MCF 10A (cell line): ENCODE measurements around the gene ZNF593. TPM values are rescaled to one million over a fixed set of nuclear protein-coding genes. Genes with fewer than 3 reads are reported as not detected.

Experiments used
- BruUV-seq: library from RNA; stranded (reverse); fragments of 400-500 nt; replicated peaks from 2 replicates; lab custom pipeline; 2021; lab: Mats Ljungman, UMichigan
- CTCF ChIA-PET: fragments of 300-600 bp; sonication (Branson Sonifier 250); formaldehyde crosslinking; extraction: SDS; loops from one replicate; lab custom pipeline; 2021; ENCODE audit warnings: antibody characterized with exemption, inconsistent platforms; lab: Yijun Ruan, JAX
- POLR2A ChIA-PET: fragments of 300-600, 350-650 bp; sonication (Branson Sonifier 250); formaldehyde crosslinking; extraction: SDS; loops from one replicate; lab custom pipeline; 2020; ENCODE audit warnings: antibody characterized with exemption, inconsistent platforms; lab: Yijun Ruan, JAX
- DNase-seq: peaks from one replicate; pipeline ENCODE4 v3.0.0-alpha.2; 2018; ENCODE audit not compliant: unreplicated experiment
- H3K27ac Mint-ChIP-seq: one replicate; pipeline ENCODE4 v1.8.0; 2022; ENCODE audit warnings: mild to moderate bottlenecking, low read depth, mixed read lengths; ENCODE audit not compliant: unreplicated experiment
- H3K27me3 Mint-ChIP-seq: one replicate; pipeline ENCODE4 v1.8.0; 2022; ENCODE audit warnings: mixed read lengths; ENCODE audit not compliant: insufficient read depth, unreplicated experiment
- H3K36me3 Mint-ChIP-seq: one replicate; pipeline ENCODE4 v1.8.0; 2022; ENCODE audit warnings: mild to moderate bottlenecking, moderate library complexity, mixed read lengths; ENCODE audit not compliant: insufficient read depth, unreplicated experiment
- H3K4me1 Mint-ChIP-seq: one replicate; pipeline ENCODE4 v1.8.0; 2022; ENCODE audit warnings: mixed read lengths; ENCODE audit not compliant: insufficient read depth, unreplicated experiment
- H3K4me3 Mint-ChIP-seq: one replicate; pipeline ENCODE4 v1.8.0; 2022; ENCODE audit warnings: mild to moderate bottlenecking, moderate library complexity, mixed read lengths; ENCODE audit not compliant: unreplicated experiment
- H3K9me3 Mint-ChIP-seq: one replicate; pipeline ENCODE4 v1.8.0; 2022; ENCODE audit warnings: mixed read lengths; ENCODE audit not compliant: unreplicated experiment
- CTCF ChIP-seq: fragments of 200-600 bp; IDR thresholded peaks from one replicate; pipeline ENCODE4 v1.8.0; 2022; ENCODE audit warnings: antibody characterized with exemption, mild to moderate bottlenecking; ENCODE audit not compliant: unreplicated experiment
- intact Hi-C: fragments of 100-400 bp; cut with micrococcal nuclease; formaldehyde crosslinking; loops from 2 replicates; pipeline ENCODE4 v1.14.1; 2022
- total RNA-seq: library from RNA; stranded (reverse); gene quantifications from 2 replicates; pipeline ENCODE4 v1.2.3, GENCODE V29; 2022

ZNF593 gene
- total RNA-seq, 1 experiment from 2014 or later = 82.6 TPM

GRCh38 chr1:26130695-26131094 lies 39.0 kb upstream of the ZNF593 start:
- no peak overlapping the region for H3K4me3 Mint-ChIP-seq
- BruUV-seq = no TSS peak
- no peaks in the 10 kb centered on the region for H3K9me3 Mint-ChIP-seq
- peaks cover 15% of the 10 kb centered on the region for H3K4me1 Mint-ChIP-seq
- H3K36me3 Mint-ChIP-seq = no peaks in the 10 kb centered on the region
- ChIA-PET CTCF (interaction anchor here (0.8 to 1.6 kb wide), 3 partner anchors 14 to 96 kb away, joined by 4 to 9 read pairs (median 4); no protein-coding TSS in a partner anchor), POLR2A (interaction anchor here (1.7 kb wide), 1 partner anchor 18 kb away, joined by 4 read pairs; no protein-coding TSS in a partner anchor)
- H3K27ac Mint-ChIP-seq = no peak overlapping the region
- no peak for DNase-seq
- no peaks in the 10 kb centered on the region for H3K27me3 Mint-ChIP-seq
- intact Hi-C loops = no loop called here
- no peak for TF ChIP-seq CTCF

GRCh38 chr1:26132128-26132833 lies 37.4 kb upstream of the ZNF593 start:
- no peak for DNase-seq
- H3K36me3 Mint-ChIP-seq = no peaks in the 10 kb centered on the region
- no peaks in the 10 kb centered on the region for H3K9me3 Mint-ChIP-seq
- no TSS peak for BruUV-seq
- TF ChIP-seq CTCF = no peak
- H3K4me1 Mint-ChIP-seq = peaks cover 14% of the 10 kb centered on the region
- H3K27me3 Mint-ChIP-seq = no peaks in the 10 kb centered on the region
- ChIA-PET POLR2A (interaction anchor here (1.1 to 1.7 kb wide), 2 partner anchors 9 to 19 kb away, joined by 3 to 4 read pairs; no protein-coding TSS in a partner anchor), CTCF (interaction anchor here (0.6 to 2.1 kb wide), 2 partner anchors 9 to 13 kb away, joined by 3 to 11 read pairs; no protein-coding TSS in a partner anchor)
- intact Hi-C loops = no loop called here
- no peak overlapping the region for H3K4me3 Mint-ChIP-seq
- H3K27ac Mint-ChIP-seq = no peak overlapping the region

DNA sequence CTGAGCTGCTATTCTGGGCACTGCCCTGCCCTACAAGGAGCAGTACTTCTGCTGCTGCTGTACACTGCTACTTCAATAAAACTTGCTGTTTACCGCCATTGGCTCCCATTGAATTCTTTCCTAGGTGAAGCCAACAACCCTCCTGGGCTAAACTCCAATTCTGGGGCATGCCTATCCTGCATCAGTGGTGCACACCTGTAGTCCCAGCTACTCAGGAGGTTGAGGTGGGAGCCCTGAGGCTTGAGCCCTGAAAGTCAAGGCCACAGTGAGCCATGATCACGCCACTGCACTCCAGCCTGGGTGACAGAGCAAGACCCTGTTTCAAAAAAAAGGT lies 36.9 kb upstream of the ZNF593 start:
- no peaks in the 10 kb centered on the region for H3K36me3 Mint-ChIP-seq
- no peaks in the 10 kb centered on the region for H3K27me3 Mint-ChIP-seq
- CTCF ChIA-PET = interaction anchor here (0.6 to 2.1 kb wide), 3 partner anchors 10 to 26 kb away, joined by 3 to 11 read pairs (median 4); no protein-coding TSS in a partner anchor
- no peak for TF ChIP-seq CTCF
- no peaks in the 10 kb centered on the region for H3K9me3 Mint-ChIP-seq
- POLR2A ChIA-PET = interaction anchor here (1.1 kb wide), 1 partner anchor 9 kb away, joined by 3 read pairs; no protein-coding TSS in a partner anchor
- no peak overlapping the region for H3K4me3 Mint-ChIP-seq
- intact Hi-C loops = no loop called here
- peaks cover 9% of the 10 kb centered on the region for H3K4me1 Mint-ChIP-seq
- BruUV-seq = no TSS peak
- no peak for DNase-seq
- no peak overlapping the region for H3K27ac Mint-ChIP-seq

- H3K4me1 Mint-ChIP-seq = no peaks in the 10 kb centered on the region
- H3K27ac Mint-ChIP-seq = no peak overlapping the region
- no peak for DNase-seq
- H3K27me3 Mint-ChIP-seq = no peaks in the 10 kb centered on the region
- ChIA-PET POLR2A (no interaction called here), CTCF (interaction anchor here (2.1 kb wide), 1 partner anchor 11 kb away, joined by 11 read pairs; no protein-coding TSS in a partner anchor)
- H3K36me3 Mint-ChIP-seq = no peaks in the 10 kb centered on the region
- BruUV-seq = no TSS peak
- no peak overlapping the region for H3K4me3 Mint-ChIP-seq
- intact Hi-C loops = no loop called here
- TF ChIP-seq CTCF = no peak
- no peaks in the 10 kb centered on the region for H3K9me3 Mint-ChIP-seq
Observed at GRCh38 chr1:26134466-26134865, 35.2 kb upstream of the ZNF593 start.
